GM18499 (cell line): Measurements from ENCODE around the gene ADO.

Source experiments
- ATAC-seq: cut with Tn5 transposase; IDR thresholded peaks from one replicate; pipeline ENCODE4 v1.9.1; 2021; ENCODE audit warnings: moderate number of reproducible peaks; ENCODE audit not compliant: insufficient read depth, unreplicated experiment

The ADO gene

DNA sequence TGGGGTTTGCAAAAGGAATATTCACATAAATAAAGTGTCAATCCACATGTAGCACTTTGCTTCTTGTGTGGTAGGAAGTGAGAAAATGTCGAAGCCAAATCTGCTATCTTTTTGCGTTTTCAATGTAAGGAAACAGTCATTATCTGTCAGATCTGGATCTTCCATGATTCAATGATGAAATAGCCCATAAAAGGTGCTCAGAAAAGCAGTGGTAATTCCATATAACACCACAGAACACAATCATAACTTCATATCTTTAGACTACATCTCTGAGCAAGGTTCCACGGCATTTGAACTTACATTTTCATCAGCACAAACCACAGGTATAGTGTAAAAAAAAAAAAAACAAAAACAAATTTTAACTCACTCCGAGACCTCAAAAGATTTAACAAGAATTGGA lies 51.5 kb downstream of the ADO start:
- ATAC-seq = no peak
